ENCODE results near the gene FANK1.
"Not testable (repeated sequence)": the region's sequence is repeated elsewhere in the genome, so short reads cannot be mapped to it uniquely, and the experiment has no call there.

The FANK1 gene

GRCh38 chr10:125927265-125927664 lies 30.9 kb downstream of the FANK1 start:
- DNase-seq: not testable (repeated sequence)

DNA sequence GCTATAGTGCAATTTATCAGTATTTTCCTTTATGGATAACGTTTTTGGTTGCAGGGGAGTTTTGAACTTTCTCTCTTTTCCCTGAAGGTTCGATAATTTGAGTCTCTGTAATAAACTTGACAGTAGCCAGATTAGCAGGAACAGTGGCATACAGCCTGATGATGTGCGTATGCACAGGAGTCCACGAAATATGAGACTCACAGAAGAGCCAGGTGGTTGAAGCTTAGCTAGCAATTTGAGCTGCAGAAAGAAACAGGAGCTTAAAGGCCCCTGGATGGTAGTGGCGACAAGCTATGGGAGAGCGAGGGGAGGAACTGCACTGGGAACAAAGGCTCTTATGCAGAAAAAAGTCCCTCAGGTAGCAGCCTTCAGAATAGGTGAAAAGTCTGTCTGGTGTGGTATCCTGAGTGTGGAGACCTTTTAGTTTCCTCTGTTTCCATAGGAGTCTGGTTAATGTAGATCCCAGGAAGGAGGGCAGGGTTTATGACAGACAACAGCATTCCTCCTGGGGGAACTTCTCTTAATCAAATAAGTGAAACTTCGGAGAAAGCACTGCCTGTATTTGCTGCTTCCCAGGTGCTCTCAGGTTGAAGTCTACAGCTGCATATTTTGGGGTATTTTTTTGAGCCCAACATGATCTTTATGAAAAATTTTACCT lies 32.7 kb downstream of the FANK1 start:
- DNase-seq: no peak

DNA sequence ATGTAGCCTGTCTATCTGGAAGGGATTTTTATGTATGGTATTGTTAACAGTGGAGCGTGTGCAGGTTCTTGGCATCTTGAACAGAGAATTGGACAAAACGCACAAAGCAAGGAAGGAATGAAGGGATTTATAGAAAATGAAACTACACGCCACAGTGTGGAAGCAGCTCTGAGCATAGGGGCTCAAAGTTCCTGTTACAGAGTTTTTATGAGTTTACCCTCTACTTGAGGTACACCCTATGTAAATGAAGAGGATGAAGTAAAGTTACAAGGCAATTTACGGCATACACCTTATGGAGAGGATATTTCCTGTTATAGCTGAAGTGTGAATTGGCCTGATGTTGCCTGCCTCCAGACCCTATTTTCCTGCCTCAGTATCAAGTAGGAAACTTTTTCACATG lies 33.3 kb downstream of the FANK1 start:
- DNase-seq: no peak

- DNase-seq: no peak
These were observed 37.3 kb downstream of the FANK1 start for GRCh38 chr10:125933693-125934092.

- no peak for DNase-seq
These were observed 40.0 kb downstream of the FANK1 start for GRCh38 chr10:125936331-125936730.

DNA sequence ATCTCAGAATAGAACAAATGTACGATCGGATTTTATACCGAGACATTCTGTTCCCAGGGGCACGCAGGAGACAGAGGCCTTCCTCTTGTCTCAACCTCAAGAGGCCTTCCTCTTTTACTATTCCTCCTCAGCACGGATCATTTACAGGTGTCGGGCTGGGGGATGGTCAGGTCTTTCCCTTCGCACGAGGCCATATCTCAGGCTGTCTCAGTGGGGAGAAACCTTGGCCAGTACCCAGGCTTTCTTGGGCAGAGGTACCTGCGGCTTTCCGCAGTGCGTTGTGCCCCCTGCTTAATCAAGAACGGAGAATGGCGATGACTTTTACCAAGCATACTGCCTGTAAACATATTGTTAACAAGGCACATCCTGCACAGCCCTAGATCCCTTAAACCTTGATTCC lies 44.2 kb downstream of the FANK1 start:
- DNase-seq: no peak

DNA sequence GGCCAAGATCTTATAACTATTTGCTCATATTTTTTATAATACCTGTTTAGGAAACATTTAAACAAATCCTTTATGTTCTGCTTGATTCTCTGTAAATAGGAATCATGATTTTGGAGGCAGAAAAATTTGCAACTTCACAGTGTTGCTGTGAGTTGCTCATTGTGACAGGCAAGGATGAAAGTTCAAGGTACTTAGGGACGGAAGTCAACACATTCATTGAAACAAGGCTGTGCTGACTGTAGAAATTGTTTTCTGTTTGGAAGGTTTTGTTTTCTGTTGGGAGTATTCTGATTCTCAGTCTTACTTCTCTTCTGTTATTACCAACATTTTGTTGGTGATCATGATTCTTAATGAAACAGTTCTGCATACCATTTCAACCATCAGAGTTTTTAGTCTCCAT lies 54.9 kb downstream of the FANK1 start:
- DNase-seq: no peak

DNA sequence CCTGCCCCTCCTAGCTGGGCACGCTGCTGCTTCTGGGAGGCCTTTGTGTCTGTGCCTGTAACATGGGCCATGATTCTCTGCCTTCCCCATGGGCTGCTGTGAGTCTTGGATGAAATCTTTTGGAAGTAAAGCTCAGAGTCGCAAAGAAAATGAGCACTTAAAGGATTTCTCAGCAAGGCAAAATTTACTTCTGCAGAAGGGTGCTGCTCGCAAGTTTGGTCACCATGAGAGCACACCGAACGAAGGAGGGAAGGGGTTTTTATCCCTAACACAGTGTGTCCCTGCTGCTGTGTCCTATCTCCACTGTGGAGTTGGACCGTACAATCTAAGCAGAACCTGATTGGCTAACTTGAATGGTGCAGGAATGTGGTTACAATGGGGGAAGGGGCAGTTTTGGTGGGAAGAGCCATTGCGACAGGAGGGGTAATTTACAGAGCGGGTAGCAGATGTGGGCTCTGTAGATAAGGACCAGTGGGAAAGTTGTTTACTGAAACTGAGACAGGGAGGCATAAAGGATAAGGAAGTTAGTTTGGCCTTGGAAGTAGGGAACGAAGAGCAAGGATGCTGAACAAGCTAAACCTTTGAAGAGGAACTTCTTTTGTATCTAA lies 57.5 kb downstream of the FANK1 start:
- no peak for DNase-seq

GRCh38 chr10:125955766-125956165 lies 59.4 kb downstream of the FANK1 start:
- DNase-seq: no peak

DNA sequence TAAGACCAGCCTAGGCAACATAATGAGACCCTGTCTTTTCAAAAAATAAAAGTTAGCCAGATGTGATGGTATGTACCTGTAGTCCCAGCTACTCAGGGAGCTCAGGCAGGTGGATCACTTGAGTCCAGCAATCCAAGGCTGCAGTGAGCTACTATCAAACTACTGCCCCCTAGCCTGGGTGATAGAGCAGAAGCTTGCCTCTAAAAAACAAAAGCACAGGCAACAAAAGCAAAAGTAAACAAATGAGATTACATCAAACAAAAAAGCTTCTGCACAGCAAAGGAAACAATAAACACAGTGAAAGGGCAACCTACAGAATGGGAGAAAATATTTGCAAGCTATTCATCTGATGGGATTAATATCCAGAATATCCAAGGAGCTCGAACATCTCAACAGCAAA lies 65.4 kb downstream of the FANK1 start:
- no peak for DNase-seq

- DNase-seq: no peak
These were observed 65.8 kb downstream of the FANK1 start for GRCh38 chr10:125962200-125962599.

- no peak for DNase-seq
These were observed 68.2 kb downstream of the FANK1 start for GRCh38 chr10:125964558-125964957.

DNA sequence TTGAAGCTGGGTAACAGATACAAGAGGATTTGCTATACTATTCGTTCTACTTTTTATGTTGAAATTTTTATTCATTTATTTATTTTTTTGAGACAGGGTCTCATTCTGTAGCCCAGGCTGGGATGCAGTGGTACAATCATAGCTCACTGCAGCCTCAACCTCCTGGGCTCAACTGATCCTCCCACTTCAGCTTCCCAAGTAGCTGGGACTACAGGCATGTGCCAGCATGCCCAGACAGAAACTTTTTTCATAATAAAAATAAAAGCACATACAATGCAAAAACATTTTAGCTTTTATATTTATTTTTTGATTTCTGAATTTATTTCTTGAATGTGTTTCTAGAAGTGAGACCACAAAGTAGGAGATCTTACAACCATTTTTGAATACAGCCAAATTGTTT lies 71.2 kb downstream of the FANK1 start:
- DNase-seq: no peak

GRCh38 chr10:125970077-125970630 lies 73.8 kb downstream of the FANK1 start:
- not testable (repeated sequence) for DNase-seq

DNA sequence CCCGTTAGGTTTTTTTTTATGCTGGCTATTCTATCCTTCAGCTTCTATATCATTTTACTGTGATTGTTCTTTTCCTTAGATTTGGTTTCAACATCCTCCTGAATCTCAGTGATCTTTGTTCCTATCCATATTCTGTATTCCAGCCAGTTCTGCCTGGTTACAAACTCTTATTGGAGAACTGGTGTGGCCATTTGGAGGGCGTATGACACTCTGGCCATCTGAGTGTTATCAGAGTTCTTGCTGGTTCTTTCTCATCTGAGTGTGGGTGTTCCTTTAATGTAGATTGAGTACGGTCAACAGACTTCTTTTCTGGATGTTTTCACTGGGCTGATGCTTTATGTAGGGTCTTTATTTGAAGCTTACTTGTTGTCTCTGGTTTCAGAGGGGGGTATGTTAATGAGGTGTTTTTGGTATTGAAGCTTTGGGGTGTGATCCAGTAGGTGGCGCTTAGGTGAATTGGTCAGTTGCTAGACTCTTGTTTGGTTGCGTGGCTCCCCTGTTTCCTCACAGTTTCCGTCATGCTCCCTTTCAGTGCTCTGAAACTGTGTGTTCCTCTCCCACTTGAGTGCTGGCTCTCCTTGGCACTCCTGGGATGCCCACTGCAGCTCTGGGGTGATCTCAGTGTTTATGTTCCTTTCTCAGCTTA lies 80.7 kb downstream of the FANK1 start:
- no peak for DNase-seq

DNA sequence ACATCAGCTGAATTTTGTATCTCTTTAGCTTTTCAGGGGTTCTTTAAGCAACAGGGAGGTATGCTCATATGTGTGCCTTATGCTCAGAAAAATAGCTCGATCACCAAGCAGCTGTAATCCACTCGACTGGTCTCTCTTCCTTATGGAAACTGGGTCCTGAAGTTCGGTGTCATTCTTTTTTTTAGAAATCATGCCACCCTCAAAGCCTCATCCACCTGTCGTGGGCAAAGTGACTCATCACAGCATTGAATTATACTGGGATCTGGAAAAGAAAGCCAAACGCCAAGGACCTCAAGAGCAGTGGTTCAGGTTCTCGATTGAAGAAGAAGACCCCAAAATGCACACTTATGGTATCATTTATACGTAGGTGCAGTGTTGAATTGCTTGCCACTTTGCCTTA lies 83.6 kb downstream of the FANK1 start:
- peak in 3 of 56 donors; percentile 9 to 16 (median 15) for DNase-seq

DNA sequence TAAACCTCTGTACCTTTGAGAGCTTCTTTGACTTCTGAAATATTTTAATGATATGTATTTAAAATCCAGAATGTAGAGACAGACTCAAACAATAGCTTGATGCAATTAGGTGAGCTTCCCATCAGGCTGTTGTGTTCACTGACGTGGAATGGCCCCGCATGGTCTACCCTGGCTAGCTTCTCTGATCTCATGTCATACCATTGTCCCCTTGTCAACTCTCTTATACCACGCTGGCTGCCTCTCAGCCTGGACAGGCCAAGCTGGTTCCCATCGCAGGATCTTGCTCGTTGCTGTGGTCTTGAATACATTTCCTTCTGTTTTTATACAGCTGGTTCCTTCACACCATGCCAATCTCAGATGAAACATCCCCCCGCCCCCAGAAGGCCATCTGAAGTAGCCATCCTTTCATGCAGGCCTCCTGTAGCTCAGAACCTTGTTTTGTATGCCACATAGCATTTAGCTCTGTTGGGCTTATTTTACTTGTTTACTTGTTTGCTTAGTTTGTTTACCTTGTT lies 84.2 kb downstream of the FANK1 start:
- peak in 2 of 56 donors; percentile 10 to 16 for DNase-seq

DNA sequence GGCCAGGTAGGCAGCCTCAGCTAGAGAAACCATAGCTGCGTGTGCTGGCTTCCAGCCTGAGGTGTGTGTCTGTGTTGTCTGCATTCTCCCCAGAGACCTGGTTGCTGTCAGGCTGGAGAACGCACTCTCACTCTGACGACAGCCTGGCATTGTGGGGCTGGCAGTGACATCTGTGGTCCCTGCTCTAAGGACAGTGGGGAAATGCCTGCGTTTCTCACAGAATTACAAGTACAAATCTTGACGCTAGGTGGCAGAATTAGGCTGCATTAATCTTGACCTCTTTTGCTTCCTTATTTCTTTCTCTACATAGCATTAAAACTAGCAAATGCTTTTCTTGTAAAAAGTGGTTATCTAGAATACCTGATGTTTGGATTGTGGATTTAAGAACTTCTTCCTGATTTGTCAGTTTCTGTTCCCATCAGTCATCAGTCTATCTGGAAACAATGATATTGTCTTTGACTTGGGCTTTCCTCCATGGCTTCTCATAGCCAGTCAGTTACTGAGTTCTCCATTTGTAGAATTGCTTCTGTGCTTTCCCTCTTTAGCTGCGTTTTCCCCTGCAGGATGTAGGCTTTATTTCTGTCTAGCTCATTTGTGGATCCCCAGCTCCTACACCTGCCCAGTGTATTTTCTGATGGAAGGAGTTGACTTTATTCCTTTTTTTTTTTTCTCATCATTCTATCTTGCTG lies 86.0 kb downstream of the FANK1 start:
- peak in 19 of 56 donors; percentile 6 to 71 (median 18) for DNase-seq

GRCh38 chr10:125983161-125983560 lies 86.8 kb downstream of the FANK1 start:
- no peak for DNase-seq

- no peak for DNase-seq
These were observed 87.3 kb downstream of the FANK1 start for GRCh38 chr10:125983656-125984055.

DNA sequence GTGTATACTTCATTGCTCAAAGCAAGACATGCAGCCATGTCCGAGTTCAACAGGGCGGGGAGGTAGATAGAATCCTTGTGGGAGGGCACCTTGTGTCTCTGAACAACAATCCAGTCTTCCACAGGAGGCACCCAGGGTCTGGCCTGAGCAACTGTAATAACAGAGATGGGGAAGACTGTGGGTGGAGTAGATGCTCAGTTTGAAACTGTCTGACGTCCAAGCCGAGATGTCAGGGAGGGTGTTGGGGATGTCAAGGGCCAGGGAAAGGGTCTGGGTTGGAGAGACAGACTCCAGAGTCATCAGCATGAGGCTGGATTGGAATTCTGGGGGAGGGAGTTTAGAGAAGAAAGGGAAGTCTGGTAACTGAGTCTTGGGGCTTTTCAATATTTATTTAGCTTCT lies 88.0 kb downstream of the FANK1 start:
- no peak for DNase-seq
